OCI-LY3 (cell line): ENCODE measurements around the gene TXK.

ENCODE experiments used
- H2AFZ ChIP-seq: fragments of 200-600, 300-600 bp; shearing (Covaris generic); 2 replicates; pipeline ENCODE4 v1.6.0; 2014; ENCODE audit warnings: antibody characterized with exemption, low read depth, low read length
- H3K27ac ChIP-seq: fragments of 200-600, 300-600 bp; sonication (generic); 2 replicates; pipeline ENCODE4 v1.5.1; 2014; ENCODE audit warnings: mild to moderate bottlenecking, low read length, moderate library complexity, mixed read lengths
- H3K27me3 ChIP-seq: fragments of 200-600, 300-600 bp; sonication (generic); 2 replicates; pipeline ENCODE4 v1.6.1; 2014; ENCODE audit warnings: low read depth, low read length, mixed read lengths
- H3K36me3 ChIP-seq: fragments of 200-600, 300-600 bp; sonication (generic); replicated peaks from 2 replicates; pipeline ENCODE3; 2014; ENCODE audit warnings: low read depth, low read length, mixed read lengths
- H3K4me1 ChIP-seq: fragments of 300-600, 200-600 bp; sonication (generic); 2 replicates; pipeline ENCODE4 v1.6.1; 2014; ENCODE audit warnings: low read length, mixed read lengths
- H3K4me2 ChIP-seq: fragments of 200-600, 300-600 bp; sonication (generic); 2 replicates; pipeline ENCODE4 v1.6.1; 2014; ENCODE audit warnings: low read length, mixed read lengths
- H3K4me3 ChIP-seq: fragments of 300-600, 200-600 bp; sonication (generic); 2 replicates; pipeline ENCODE4 v1.5.1; 2014; ENCODE audit warnings: antibody characterized with exemption, mild to moderate bottlenecking, low read length, moderate library complexity
- H3K79me2 ChIP-seq: fragments of 300-600, 200-600 bp; shearing (Covaris generic); 2 replicates; pipeline ENCODE4 v1.6.1; 2014; ENCODE audit warnings: mild to moderate bottlenecking, low read length, mixed read lengths
- H3K9ac ChIP-seq: fragments of 300-600, 200-600 bp; shearing (Covaris generic); 2 replicates; pipeline ENCODE4 v1.6.0; 2014; ENCODE audit warnings: mild to moderate bottlenecking, low read length, moderate library complexity
- H3K9me3 ChIP-seq: fragments of 200-600, 300-600 bp; shearing (Covaris generic); 2 replicates; pipeline ENCODE4 v1.6.1; 2014; ENCODE audit warnings: low read length, mixed read lengths; ENCODE audit not compliant: insufficient read depth
- H4K20me1 ChIP-seq: fragments of 200-600, 300-600 bp; sonication (generic); 2 replicates; pipeline ENCODE4 v1.6.1; 2016; ENCODE audit warnings: low read length, mixed read lengths; ENCODE audit not compliant: insufficient read depth
- EZH2phosphoT487 ChIP-seq: fragments of 200-600 bp; shearing (Covaris generic); IDR thresholded peaks from 2 replicates; pipeline ENCODE4 v1.6.1; 2018; ENCODE audit warnings: antibody characterized with exemption, mixed run types, low read depth
- TF ChIP-seq, protein P1 (sequence below): fragments of 200-600, 300-600 bp; sonication (generic); IDR thresholded peaks from 2 replicates; pipeline ENCODE4 v1.5.1; 2014; ENCODE audit warnings: antibody characterized with exemption, low read length, low read depth

Gene TXK

DNA sequence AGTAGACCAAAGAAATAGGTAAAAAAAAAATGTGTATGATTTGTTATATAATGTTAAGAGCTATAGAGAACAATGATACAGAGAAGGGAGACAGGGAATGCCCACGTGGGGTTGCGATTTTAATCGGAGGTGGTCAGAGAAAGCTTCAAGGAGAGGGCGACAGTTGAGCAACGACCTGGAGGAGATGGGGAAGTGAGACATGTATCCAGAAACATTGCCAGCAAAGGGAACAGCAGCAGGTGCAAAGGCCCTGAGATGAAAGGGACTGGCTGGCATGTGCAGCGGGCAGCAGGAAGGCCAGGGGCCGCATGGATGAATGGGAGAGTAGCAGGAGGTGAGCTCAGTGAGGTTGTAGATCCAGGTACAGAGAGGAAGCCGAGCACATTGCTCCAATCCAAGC lies 84.6 kb downstream of the TXK start:
- Histone ChIP-seq H3K4me1 (peaks cover 64% of the 10 kb centered on the region), H3K4me3 (no peak overlapping the region), H3K9ac (peak overlapping the region; percentile 15; the same call in 1 of the 2 replicates), H3K27ac (peak overlapping the region; percentile 91), H3K4me2 (peak overlapping the region; percentile 84), H3K79me2 (no peaks in the 10 kb centered on the region), H3K9me3 (no peaks in the 10 kb centered on the region), H4K20me1 (no peaks in the 10 kb centered on the region), H3K27me3 (peaks cover 2% of the 10 kb centered on the region; the same call in 1 of the 2 replicates), H2AFZ (no peak overlapping the region), H3K36me3 (no peaks in the 10 kb centered on the region)
- no peak for TF ChIP-seq EZH2phosphoT487
- TF ChIP-seq, protein P1, sequence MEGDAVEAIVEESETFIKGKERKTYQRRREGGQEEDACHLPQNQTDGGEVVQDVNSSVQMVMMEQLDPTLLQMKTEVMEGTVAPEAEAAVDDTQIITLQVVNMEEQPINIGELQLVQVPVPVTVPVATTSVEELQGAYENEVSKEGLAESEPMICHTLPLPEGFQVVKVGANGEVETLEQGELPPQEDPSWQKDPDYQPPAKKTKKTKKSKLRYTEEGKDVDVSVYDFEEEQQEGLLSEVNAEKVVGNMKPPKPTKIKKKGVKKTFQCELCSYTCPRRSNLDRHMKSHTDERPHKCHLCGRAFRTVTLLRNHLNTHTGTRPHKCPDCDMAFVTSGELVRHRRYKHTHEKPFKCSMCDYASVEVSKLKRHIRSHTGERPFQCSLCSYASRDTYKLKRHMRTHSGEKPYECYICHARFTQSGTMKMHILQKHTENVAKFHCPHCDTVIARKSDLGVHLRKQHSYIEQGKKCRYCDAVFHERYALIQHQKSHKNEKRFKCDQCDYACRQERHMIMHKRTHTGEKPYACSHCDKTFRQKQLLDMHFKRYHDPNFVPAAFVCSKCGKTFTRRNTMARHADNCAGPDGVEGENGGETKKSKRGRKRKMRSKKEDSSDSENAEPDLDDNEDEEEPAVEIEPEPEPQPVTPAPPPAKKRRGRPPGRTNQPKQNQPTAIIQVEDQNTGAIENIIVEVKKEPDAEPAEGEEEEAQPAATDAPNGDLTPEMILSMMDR: no peak

DNA sequence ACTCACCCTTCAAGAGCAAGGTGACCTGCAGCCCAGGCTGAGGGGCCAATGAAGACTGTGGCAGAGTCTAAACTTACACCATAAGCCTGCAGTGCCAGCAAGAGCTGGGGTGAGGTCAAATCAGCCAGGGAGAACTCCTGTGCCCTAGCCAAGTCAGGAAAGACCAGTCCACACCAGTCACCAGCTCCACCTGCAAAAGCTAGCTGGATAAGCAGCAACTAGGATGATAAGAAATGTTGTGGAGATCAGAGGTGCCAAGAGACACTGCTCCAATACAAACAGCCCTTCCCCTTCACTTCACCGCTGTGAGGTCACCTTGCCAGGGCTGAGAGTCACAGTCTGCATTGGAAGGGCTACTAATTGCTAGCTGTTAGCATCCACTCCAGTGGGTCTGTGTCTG lies 86.2 kb downstream of the TXK start:
- Histone ChIP-seq H3K27ac (peak overlapping the region; percentile 91), H3K36me3 (no peaks in the 10 kb centered on the region), H3K9ac (peak overlapping the region; percentile 63), H3K79me2 (no peaks in the 10 kb centered on the region), H3K27me3 (peaks cover 2% of the 10 kb centered on the region; the same call in 1 of the 2 replicates), H2AFZ (no peak overlapping the region), H3K4me3 (peak overlapping the region; percentile 45), H3K4me1 (peaks cover 80% of the 10 kb centered on the region), H3K4me2 (peak overlapping the region; percentile 84), H4K20me1 (no peaks in the 10 kb centered on the region), H3K9me3 (no peaks in the 10 kb centered on the region)
- no peak for TF ChIP-seq EZH2phosphoT487
- TF ChIP-seq, protein P1: no peak

DNA sequence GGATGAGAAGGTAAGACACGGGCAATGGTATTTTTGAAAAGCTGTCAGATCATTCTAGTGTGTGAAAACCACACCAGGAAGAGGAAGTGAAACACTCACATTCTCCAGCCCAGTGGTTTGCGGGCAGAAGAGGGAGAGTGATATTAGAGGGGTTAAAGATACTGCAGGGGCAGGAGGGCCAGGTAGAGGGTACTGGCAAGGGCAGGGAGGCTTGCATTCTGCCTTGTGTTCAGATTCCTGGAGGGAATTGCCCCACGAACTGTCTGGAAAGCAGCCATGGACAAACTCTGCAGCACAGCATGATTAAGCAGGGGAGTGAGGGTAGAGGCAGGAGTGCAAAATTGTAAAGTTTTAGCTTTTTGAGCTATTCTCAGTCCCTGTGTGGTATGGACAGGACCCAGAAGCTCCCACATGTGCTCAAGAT lies 86.6 kb downstream of the TXK start:
- Histone ChIP-seq H4K20me1 (no peaks in the 10 kb centered on the region), H3K79me2 (no peaks in the 10 kb centered on the region), H3K27ac (peak overlapping the region; percentile 91), H2AFZ (no peak overlapping the region), H3K4me3 (peak overlapping the region; percentile 66), H3K4me1 (peaks cover 84% of the 10 kb centered on the region), H3K36me3 (no peaks in the 10 kb centered on the region), H3K4me2 (peak overlapping the region; percentile 84), H3K9me3 (no peaks in the 10 kb centered on the region), H3K27me3 (peaks cover 2% of the 10 kb centered on the region; the same call in 1 of the 2 replicates), H3K9ac (peak overlapping the region; percentile 67)
- 0 out of 2 replicates have a peak, but pooled peaks have one; percentile 29 for TF ChIP-seq EZH2phosphoT487
- TF ChIP-seq, protein P1: no peak

DNA sequence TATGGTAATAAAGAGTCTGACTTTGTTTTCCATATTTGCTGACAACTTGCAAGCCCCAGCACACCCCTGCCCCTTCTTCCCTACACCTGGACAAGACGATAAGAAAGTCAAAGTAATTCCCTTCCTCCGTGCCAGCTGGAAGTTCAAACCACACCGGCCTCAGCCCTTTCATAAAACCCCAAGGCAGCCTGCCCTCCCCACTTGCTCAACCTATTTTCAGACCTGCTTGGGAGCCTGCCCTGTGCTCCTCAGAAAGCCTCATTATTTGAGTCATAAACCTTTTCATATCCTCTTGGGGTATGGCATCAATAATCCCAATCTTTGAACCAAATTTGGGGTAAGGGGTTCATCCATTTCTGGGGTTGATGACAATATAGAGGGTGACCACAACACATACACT lies 88.0 kb downstream of the TXK start:
- Histone ChIP-seq H3K4me2 (peak overlapping the region; percentile 84), H3K4me1 (peaks cover 97% of the 10 kb centered on the region)

More for the DNA sequence above, 88.0 kb downstream of the TXK start:
- Histone ChIP-seq H3K79me2 (no peaks in the 10 kb centered on the region), H3K27me3 (peaks cover 2% of the 10 kb centered on the region; the same call in 1 of the 2 replicates), H3K36me3 (no peaks in the 10 kb centered on the region), H3K27ac (peak overlapping the region; percentile 91), H3K9ac (peak overlapping the region; percentile 67; the same call in 1 of the 2 replicates), H3K9me3 (no peaks in the 10 kb centered on the region), H3K4me3 (no peak overlapping the region), H2AFZ (no peak overlapping the region), H4K20me1 (no peaks in the 10 kb centered on the region)
- TF ChIP-seq, protein P1: no peak
- TF ChIP-seq EZH2phosphoT487: no peak
